Epithelial cell of proximal tubule (primary cell): ENCODE results near the gene UXS1. TPM values are rescaled to one million over a fixed set of nuclear protein-coding genes. Genes with fewer than 3 reads are reported as not detected.

Experiments used
- DNase-seq: peaks from one replicate; pipeline ENCODE4 v3.0.0-alpha.2; 2011; ENCODE audit warnings: low read depth
- H3K4me3 ChIP-seq: 2 replicates; pipeline ENCODE4 v1.5.1; 2011; ENCODE audit warnings: low read depth, mild to moderate bottlenecking, low read length
- total RNA-seq: library from RNA; depleted of rRNA; stranded (reverse); fragments of >200 nt; gene quantifications from 2 replicates; pipeline ENCODE4 v1.2.3, GENCODE V29; 2015
- TF ChIP-seq, protein P1 (sequence below): conservative IDR thresholded peaks from 2 replicates; pipeline ENCODE4 v1.5.1; 2012; ENCODE audit warnings: low read depth, mild to moderate bottlenecking, low read length

The UXS1 gene
- total RNA-seq, 1 donor from 2014 or later, result 128 TPM

DNA sequence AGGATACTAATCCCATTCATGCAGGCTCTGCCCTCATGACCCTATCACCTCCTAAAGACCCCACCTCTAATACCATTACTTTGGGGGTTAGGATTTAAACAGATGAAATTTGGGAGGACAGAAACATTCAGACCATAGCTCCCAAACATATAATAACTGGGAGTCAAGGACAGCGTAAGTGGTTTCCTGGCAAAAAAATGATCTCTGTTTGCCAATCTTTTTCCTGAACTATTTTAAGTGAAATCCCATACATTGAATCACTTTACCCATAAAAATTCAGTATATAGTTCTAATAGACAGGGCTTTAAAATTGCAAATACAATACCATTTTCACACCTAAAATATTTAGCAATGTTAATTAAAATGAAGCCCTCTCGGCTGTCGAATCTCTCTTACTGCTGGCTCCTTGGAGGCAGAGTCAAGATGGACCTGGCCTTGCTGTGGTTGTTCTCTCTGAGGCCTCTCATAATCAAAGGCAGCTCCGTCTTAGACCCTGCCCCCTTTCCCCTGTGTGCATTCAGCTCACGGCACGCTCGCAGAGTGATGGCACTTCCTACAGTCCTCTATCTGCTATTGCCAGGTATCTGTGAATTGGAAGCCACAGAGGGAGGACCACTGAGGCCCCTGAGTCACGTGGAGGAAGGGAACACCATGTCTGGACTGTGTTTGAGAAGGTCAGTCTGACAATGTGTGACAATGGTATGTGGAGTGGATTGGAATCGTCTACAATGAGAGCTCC is 132.3 kb downstream of the UXS1 start:
- TF ChIP-seq, protein P1, sequence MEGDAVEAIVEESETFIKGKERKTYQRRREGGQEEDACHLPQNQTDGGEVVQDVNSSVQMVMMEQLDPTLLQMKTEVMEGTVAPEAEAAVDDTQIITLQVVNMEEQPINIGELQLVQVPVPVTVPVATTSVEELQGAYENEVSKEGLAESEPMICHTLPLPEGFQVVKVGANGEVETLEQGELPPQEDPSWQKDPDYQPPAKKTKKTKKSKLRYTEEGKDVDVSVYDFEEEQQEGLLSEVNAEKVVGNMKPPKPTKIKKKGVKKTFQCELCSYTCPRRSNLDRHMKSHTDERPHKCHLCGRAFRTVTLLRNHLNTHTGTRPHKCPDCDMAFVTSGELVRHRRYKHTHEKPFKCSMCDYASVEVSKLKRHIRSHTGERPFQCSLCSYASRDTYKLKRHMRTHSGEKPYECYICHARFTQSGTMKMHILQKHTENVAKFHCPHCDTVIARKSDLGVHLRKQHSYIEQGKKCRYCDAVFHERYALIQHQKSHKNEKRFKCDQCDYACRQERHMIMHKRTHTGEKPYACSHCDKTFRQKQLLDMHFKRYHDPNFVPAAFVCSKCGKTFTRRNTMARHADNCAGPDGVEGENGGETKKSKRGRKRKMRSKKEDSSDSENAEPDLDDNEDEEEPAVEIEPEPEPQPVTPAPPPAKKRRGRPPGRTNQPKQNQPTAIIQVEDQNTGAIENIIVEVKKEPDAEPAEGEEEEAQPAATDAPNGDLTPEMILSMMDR, result no peak
- DNase-seq, result no peak
- H3K4me3 ChIP-seq, result no peak overlapping the region

- no peak for DNase-seq
- H3K4me3 ChIP-seq, result no peak overlapping the region
- TF ChIP-seq, protein P1, result no peak
Observed at GRCh38 chr2:106059416-106060065, 134.6 kb downstream of the UXS1 start.

- TF ChIP-seq, protein P1, result no peak
- H3K4me3 ChIP-seq, result no peak overlapping the region
- DNase-seq, result no peak
Observed at GRCh38 chr2:106058469-106059137, 135.5 kb downstream of the UXS1 start.

DNA sequence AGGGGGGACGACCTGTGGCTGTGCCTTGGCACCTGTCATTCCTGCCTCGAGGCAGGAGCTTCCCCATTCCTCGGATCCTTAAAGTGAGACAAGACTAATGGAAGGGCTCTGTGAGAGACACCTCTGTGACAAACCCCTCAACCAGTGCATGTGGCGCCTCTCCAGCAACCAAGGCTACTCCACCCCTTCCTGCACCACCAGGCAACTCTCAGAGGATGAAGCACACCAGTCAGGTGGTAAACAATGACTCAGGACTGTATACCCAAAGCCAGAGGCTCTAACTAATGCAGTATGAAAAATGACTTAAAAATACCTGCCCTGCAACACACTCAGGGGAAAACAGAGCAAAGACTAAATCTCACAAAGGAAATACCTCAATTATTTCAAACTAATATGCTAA is 136.9 kb downstream of the UXS1 start:
- DNase-seq, result no peak
- no peak overlapping the region for H3K4me3 ChIP-seq
- TF ChIP-seq, protein P1, result no peak

GRCh38 chr2:106054880-106055655 is 139.0 kb downstream of the UXS1 start:
- TF ChIP-seq, protein P1, result no peak
- DNase-seq, result no peak
- no peak overlapping the region for H3K4me3 ChIP-seq

GRCh38 chr2:106054321-106054720 is 139.8 kb downstream of the UXS1 start:
- no peak overlapping the region for H3K4me3 ChIP-seq
- no peak for DNase-seq
- TF ChIP-seq, protein P1, result no peak
